PC-9 (cell line): ENCODE data around the gene LIN52. TPM values are rescaled to one million over a fixed set of nuclear protein-coding genes. Genes with fewer than 3 reads are reported as not detected.

Source experiments
- BruUV-seq: library from RNA; stranded (reverse); fragments of 400-500 nt; replicated peaks from 2 replicates; lab custom pipeline; 2021; lab: Mats Ljungman, UMichigan
- CTCF ChIA-PET: fragments of 300-600 bp; sonication (Branson Sonifier 250); formaldehyde crosslinking; loops from one replicate; lab custom pipeline; 2022; ENCODE audit warnings: antibody characterized with exemption; lab: Charles Lee
- POLR2A ChIA-PET: fragments of 300-600 bp; sonication (Branson Sonifier 250); formaldehyde crosslinking; loops from one replicate; lab custom pipeline; 2022; ENCODE audit warnings: antibody characterized with exemption; ENCODE audit not compliant: unreplicated experiment; lab: Charles Lee
- DNase-seq, 2 experiments: peaks; one replicate each; pipeline versions ENCODE4 v3.0.0 to v3.0.0-alpha.2; 2015 to 2022; ENCODE audit warnings: mixed read lengths in 1 of 2
- H2AFZ ChIP-seq: fragments of 200-600 bp; sonication (generic); 2 replicates; pipeline ENCODE4 v1.8.1; 2017; ENCODE audit warnings: antibody characterized with exemption
- H3F3A ChIP-seq: fragments of 200-600 bp; sonication (generic); 2 replicates; pipeline ENCODE4 v1.8.1; 2017; ENCODE audit warnings: antibody characterized with exemption, mild to moderate bottlenecking, low read depth; ENCODE audit not compliant: insufficient read depth
- H3K27ac ChIP-seq: fragments of 200-600 bp; sonication (generic); 2 replicates; pipeline ENCODE4 v1.6.1; 2016; ENCODE audit warnings: mixed run types
- H3K27me3 ChIP-seq: fragments of 200-600 bp; sonication (generic); 2 replicates; pipeline ENCODE4 v1.6.1; 2016; ENCODE audit warnings: low read depth, mixed run types; ENCODE audit not compliant: insufficient read depth
- H3K36me3 ChIP-seq: fragments of 200-600 bp; sonication (generic); 2 replicates; pipeline ENCODE4 v1.6.1; 2016; ENCODE audit warnings: low read depth, mixed run types
- H3K4me1 ChIP-seq: fragments of 200-600 bp; sonication (generic); replicated peaks from 2 replicates; pipeline ENCODE4 v1.6.1; 2016; ENCODE audit warnings: mixed run types; ENCODE audit not compliant: insufficient read depth
- H3K4me2 ChIP-seq: fragments of 200-600 bp; sonication (generic); 2 replicates; pipeline ENCODE4 v1.6.1; 2017; ENCODE audit warnings: mixed run types
- H3K4me3 ChIP-seq: fragments of 200-600 bp; sonication (generic); 2 replicates; pipeline ENCODE4 v1.6.1; 2016; ENCODE audit warnings: mixed run types
- H3K79me2 ChIP-seq: fragments of 200-600 bp; sonication (generic); 2 replicates; pipeline ENCODE4 v1.6.1; 2017; ENCODE audit warnings: low read depth, mixed run types
- H3K9me2 ChIP-seq: fragments of 200-600 bp; sonication (generic); 2 replicates; pipeline ENCODE4 v1.8.1; 2017; ENCODE audit warnings: mild to moderate bottlenecking; ENCODE audit not compliant: insufficient read depth
- H3K9me3 ChIP-seq: fragments of 200-600 bp; sonication (generic); 2 replicates; pipeline ENCODE4 v1.8.1; 2016; ENCODE audit warnings: low read depth; ENCODE audit not compliant: insufficient read depth
- H4K20me1 ChIP-seq: fragments of 200-600 bp; sonication (generic); 2 replicates; pipeline ENCODE4 v1.8.1; 2017; ENCODE audit not compliant: insufficient read depth
- EZH2 ChIP-seq: fragments of 200-600 bp; sonication (generic); IDR thresholded peaks from 2 replicates; pipeline ENCODE4 v1.8.0; 2017; ENCODE audit warnings: antibody characterized with exemption, low read depth
- intact Hi-C: fragments of 100-400 bp; cut with micrococcal nuclease; formaldehyde crosslinking; loops from one replicate; pipeline ENCODE4 v1.10.0; 2022; ENCODE audit not compliant: unreplicated experiment
- total RNA-seq: library from RNA; stranded (reverse); gene quantifications from 2 replicates; pipeline ENCODE4 v1.2.3, GENCODE V29; 2021
- TF ChIP-seq, protein P1 (sequence below): fragments of 200-600 bp; sonication (generic); conservative IDR thresholded peaks from 2 replicates; pipeline ENCODE4 v1.6.1; 2017; ENCODE audit warnings: mixed run types, antibody characterized with exemption, mild to moderate bottlenecking, moderate library complexity

The LIN52 gene
- total RNA-seq, 1 experiment from 2014 or later, result 18.8 TPM

DNA sequence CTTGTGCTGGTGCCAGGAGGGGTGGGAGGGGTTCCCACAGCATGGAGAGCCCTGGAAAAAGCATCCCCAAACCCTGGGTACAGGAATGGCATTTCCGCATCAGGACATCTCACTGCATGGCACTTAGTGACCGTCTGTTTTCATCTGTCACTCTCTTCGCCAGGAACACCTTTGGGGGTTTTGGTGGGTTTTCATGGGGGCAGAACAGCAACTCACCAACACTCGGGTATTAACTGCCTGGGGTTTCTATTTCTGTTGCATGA is 158.0 kb downstream of the LIN52 start:
- peaks cover 72% of the 10 kb centered on the region for H3K27me3 ChIP-seq

DNA sequence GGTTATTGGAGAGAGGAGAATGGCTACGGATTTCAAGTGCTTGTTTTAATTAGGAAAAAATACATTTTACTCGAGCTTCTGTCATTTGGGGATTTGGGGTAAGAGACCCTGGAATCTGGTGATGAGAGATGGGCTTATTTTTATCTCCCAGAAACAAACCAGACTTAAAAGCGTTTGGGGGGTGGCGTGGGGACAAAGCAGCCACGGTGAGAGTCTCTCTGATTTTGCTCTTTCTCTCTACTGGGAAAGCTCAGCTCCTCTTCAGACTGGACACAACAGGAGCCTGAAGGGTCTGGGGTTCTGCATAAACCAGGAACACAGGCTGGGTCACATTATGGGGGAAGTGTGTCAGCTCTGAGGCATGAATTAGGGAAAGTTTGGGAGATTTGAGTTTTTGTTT is 158.3 kb downstream of the LIN52 start:
- no peak overlapping the region for H3K27ac ChIP-seq
- H3K4me3 ChIP-seq, result no peak overlapping the region
- no peaks in the 10 kb centered on the region for H3K79me2 ChIP-seq
- H3K4me2 ChIP-seq, result no peak overlapping the region
- ChIA-PET POLR2A (no interaction called here), CTCF (no interaction called here)
- H3K4me1 ChIP-seq, result no peaks in the 10 kb centered on the region
- no peak overlapping the region for H2AFZ ChIP-seq
- no peak for TF ChIP-seq EZH2
- TF ChIP-seq, protein P1, sequence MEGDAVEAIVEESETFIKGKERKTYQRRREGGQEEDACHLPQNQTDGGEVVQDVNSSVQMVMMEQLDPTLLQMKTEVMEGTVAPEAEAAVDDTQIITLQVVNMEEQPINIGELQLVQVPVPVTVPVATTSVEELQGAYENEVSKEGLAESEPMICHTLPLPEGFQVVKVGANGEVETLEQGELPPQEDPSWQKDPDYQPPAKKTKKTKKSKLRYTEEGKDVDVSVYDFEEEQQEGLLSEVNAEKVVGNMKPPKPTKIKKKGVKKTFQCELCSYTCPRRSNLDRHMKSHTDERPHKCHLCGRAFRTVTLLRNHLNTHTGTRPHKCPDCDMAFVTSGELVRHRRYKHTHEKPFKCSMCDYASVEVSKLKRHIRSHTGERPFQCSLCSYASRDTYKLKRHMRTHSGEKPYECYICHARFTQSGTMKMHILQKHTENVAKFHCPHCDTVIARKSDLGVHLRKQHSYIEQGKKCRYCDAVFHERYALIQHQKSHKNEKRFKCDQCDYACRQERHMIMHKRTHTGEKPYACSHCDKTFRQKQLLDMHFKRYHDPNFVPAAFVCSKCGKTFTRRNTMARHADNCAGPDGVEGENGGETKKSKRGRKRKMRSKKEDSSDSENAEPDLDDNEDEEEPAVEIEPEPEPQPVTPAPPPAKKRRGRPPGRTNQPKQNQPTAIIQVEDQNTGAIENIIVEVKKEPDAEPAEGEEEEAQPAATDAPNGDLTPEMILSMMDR, result no peak
- intact Hi-C loops, result no loop called here
- H3K27me3 ChIP-seq, result peaks cover 68% of the 10 kb centered on the region
- no peaks in the 10 kb centered on the region for H3K36me3 ChIP-seq
- no peaks in the 10 kb centered on the region for H3K9me3 ChIP-seq
- no TSS peak for BruUV-seq
- H3F3A ChIP-seq, result no peaks in the 10 kb centered on the region
- H3K9me2 ChIP-seq, result no peaks in the 10 kb centered on the region
- DNase-seq, result no peak
- H4K20me1 ChIP-seq, result no peaks in the 10 kb centered on the region

More for the DNA sequence above, 158.0 kb downstream of the LIN52 start:
- Histone ChIP-seq H3K4me2 (no peak overlapping the region), H3K36me3 (no peaks in the 10 kb centered on the region), H3K9me2 (no peaks in the 10 kb centered on the region), H3K79me2 (no peaks in the 10 kb centered on the region), H3K9me3 (no peaks in the 10 kb centered on the region), H3K4me1 (no peaks in the 10 kb centered on the region), H3K4me3 (no peak overlapping the region), H3K27ac (no peak overlapping the region), H3F3A (no peaks in the 10 kb centered on the region), H2AFZ (no peak overlapping the region), H4K20me1 (no peaks in the 10 kb centered on the region)
- POLR2A ChIA-PET, result no interaction called here
- TF ChIP-seq, protein P1, result no peak
- TF ChIP-seq EZH2, result no peak
- CTCF ChIA-PET, result interaction anchor here (0.7 kb wide), 1 partner anchor 37 kb away, joined by 3 read pairs; no protein-coding TSS in a partner anchor
- BruUV-seq, result no TSS peak
- DNase-seq, result no peak
- intact Hi-C loops, result no loop called here

DNA sequence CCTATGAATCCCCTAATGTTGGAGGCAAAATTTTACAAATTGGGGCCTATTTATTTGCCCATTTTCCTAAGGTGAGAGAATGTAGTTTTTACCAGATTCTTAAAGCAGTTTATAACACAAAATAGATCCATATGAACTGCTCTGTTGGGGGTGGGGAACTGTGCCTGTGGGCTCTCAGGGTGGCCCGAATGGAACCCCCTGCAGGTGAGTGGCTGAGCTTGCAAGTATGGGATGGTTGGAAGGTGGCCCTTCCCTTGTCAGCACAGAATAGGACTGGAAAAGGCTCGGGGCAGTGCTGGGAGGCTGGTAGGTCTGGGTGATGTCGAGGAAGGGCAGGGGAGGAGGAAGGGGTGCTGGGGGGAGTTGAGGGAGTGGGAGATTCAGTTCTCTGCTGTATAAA is 159.4 kb downstream of the LIN52 start:
- Histone ChIP-seq H3K4me3 (no peak overlapping the region), H3K27me3 (peaks cover 58% of the 10 kb centered on the region), H3F3A (no peaks in the 10 kb centered on the region), H4K20me1 (no peaks in the 10 kb centered on the region), H2AFZ (no peak overlapping the region), H3K36me3 (no peaks in the 10 kb centered on the region), H3K9me2 (no peaks in the 10 kb centered on the region), H3K4me2 (no peak overlapping the region), H3K9me3 (no peaks in the 10 kb centered on the region), H3K79me2 (no peaks in the 10 kb centered on the region), H3K4me1 (no peaks in the 10 kb centered on the region), H3K27ac (no peak overlapping the region)
- intact Hi-C loops, result no loop called here
- ChIA-PET CTCF (no interaction called here), POLR2A (no interaction called here)
- BruUV-seq, result no TSS peak
- TF ChIP-seq, protein P1, result no peak; the same call in 1 of the 2 replicates
- TF ChIP-seq EZH2, result no peak
- DNase-seq, result no peak
